Activated CD4-positive, alpha-beta T cell treated with anti-CD3 and anti-CD28 coated beads, Interleukin-2, amount 50 U/mL, for 4 hours (primary cell): ENCODE data around the gene ZNF429.
"Not testable (repeated sequence)": the region's sequence is repeated elsewhere in the genome, so short reads cannot be mapped to it uniquely, and the experiment has no call there.

Experiments used
- DNase-seq, 2 experiments: peaks; one replicate each; pipeline ENCODE4 v3.0.0-alpha.2; 2020

Gene ZNF429

DNA sequence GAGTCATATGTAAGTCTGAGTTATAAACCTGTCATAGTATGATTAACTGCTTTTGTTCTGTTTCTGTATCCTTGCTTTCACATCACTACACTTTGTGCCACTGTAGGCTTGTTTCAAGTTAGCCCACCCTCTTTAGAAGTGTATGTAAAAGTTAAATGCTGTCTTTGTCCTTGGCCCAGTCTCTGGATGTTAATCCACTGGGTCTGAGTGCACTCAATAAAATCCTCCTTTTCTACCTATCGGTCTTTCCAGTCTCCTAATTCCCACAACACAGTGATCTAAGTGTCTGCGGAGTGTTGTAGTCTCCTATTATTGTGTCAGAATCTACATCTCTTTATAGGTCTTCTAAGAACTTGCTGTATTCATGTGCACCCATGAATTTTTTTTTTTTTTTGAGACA, 14.1 kb downstream of the ZNF429 start:
- DNase-seq = no peak

DNA sequence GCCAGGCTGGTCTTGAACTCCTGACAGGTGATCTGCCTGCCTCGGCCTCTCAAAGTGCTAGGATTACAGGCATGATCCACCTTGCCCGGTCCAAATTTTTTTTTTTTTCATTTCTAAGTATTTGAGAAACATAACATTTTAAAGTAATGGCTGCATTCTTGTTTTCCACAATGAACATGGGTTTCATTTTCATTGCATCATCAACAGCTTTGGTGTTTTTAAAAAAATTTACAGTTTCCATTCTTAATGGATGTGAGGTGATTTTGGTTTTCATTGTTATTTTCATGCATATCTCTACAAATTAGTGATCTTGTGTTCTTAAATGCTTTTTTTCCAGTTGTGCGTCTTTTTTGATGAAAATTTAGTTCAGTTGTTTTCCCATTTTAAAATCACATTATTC, 27.5 kb downstream of the ZNF429 start:
- DNase-seq = no peak

DNA sequence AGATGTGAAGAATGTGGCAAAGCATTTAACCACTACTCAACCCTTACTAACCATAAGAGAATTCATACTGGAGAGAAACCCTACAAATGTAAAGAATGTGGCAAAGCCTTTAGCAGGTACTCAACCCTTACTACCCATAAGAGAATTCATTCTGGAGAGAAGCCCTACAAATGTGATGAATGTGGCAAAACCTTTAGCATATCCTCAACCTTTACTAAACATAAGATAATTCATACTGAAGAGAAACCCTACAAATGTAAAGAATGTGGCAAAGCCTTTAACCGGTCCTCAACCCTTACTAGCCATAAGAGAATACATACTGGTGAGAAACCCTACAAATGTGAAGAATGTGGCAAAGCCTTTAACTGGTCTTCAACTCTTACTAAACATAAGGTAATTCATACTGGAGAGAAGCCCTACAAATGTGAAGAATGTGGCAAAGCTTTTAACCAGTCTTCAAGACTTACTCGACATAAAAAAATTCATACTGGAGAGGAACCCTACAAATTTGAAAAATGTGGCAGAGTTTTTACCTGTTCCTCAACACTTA, 31.4 kb downstream of the ZNF429 start:
- not testable (repeated sequence) for DNase-seq

DNA sequence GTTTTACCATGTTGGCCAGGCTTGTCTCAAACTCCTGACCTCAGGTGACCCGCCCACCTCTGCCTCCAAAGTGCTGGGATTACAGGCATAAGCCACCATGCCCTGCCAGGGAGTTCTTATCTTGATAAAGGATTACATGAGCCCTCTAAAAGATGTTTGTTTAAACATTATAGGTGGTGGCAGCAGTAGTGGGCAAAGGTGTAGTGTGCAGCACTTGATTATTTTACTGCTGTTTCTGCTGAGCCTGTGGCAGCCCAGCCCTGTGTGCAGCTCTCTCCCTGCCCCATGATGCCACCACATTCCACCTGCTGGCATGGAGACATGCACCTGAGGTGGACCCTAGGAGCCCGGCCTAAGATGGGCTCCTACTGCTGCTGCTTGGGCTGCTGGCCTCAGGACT, 54.0 kb downstream of the ZNF429 start:
- DNase-seq = no peak

DNA sequence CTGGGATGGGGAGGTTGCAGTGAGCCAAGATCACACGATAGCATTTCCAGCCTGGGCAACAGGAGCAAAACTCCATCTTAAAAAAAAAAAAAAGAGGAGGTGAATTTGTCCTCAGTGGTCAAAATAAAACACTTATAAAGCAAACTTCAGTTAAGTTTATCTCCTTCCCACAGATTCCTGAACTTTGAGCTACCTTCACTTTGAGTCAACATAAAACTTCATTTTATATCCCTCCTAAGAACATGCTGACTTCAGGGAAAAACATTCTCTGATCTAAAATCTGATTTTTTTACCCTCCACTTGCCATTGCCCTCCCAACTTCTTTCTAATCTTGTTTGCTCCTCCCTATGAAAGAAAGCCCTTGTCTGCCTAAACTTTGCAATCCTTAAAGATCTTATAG, 59.0 kb downstream of the ZNF429 start:
- no peak for DNase-seq

DNA sequence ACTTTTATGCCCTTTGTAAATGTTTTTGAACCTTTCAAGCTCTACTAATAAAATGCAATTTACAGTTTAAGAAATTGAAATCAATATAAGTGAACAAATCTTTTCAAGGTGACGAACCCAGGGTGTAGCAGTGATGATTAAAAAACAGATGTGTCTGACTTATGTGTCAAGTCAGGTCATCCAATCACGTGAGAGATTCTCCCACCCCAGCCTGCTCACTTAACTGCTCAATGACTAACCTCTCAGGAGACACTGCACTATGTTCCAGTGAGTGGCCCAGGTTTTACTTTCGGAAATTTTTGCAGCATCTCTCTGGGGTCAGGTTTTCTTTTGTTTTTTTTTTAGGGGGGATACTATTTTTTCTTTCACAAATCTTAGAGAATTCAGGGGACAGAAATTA, 60.7 kb downstream of the ZNF429 start:
- no peak for DNase-seq

DNA sequence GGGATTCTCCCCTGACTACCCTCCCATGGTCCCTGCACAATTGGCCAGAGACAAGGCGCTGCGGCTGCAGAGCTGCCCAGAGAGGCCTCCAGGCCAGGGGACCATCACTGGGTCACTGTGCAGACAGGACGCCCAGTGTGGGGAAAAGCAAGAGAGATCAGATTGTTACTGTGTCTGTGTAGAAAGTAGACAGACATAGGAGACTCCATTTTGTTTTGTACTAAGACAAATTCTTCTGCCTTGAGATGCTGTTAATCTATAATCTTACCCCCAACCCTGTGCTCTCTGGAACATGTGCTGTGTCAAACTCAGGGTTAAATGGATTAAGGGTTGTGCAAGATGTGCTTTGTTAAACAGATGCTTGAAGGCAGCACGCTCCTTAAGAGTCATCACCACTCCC, 62.4 kb downstream of the ZNF429 start:
- DNase-seq = not testable (repeated sequence)

DNA sequence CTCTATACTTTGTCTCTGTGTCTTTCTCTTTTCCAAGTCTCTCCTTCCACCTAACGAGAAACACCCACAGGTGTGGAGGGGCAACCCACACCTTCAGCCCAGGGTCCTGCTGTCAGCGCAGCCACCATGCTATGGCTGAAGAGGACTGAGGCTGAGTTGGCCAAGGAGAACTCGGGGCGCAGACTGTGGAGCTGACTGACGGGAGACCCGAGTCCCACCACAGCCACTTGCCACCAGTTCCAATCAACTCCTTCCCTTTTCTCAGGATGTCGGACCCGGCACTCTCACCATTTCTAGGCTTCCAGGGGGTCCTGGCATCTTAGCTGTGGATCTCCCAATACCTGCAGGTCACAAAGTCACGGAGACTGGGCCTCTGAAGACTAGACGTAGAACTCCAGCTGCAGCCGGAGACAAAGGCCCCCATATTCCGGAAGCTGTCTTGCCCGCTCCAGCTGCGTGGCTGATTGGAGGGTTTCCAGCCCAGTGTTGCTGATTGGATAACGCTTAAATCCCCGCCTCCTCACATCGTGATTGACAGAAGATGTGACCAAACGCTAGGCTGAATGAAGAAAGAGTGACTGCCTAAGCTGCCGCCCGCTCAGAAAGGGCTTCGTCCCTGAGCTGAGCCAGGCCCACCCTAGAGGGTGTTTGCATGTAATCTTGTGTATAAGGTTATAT, 63.6 kb downstream of the ZNF429 start:
- peak; percentile 59 to 63 for DNase-seq

DNA sequence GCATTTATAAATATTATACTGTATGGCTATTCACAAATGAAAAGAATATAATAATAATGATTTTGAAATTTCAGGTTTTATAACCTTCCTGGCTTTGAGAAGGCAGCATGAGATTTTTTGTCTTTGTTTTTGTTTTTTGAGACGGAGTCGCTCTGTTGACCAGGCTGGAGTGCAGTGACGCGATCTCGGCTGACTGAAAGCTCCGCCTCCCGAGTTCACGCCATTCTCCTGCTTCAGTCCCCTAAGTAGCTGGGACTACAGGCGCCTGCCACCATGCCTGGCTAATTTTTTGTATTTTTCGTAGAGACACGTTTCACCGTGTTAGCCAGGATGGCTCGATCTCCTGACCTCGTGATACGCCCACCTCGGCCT, 64.1 kb downstream of the ZNF429 start:
- peak; percentile 12 to 18 for DNase-seq

DNA sequence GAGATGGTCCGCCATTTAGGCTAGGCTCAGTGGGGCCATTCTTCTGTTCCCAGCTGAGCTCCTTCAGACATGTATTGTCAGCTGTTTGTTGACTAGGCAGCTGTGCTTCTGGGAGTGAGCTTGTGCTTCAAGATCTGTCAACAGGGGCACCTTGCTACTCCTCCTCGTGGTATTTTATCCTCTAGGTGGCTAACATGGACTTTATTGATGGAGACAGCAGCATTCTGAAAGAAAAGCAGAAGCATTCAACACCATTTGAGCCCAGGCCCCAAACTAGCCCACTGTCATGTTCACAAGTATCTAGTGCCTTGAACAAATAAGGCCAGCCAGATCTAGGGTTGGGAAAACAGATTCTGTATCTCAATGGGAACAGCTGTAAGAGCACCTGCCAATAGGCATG, 65.9 kb downstream of the ZNF429 start:
- DNase-seq = no peak

DNA sequence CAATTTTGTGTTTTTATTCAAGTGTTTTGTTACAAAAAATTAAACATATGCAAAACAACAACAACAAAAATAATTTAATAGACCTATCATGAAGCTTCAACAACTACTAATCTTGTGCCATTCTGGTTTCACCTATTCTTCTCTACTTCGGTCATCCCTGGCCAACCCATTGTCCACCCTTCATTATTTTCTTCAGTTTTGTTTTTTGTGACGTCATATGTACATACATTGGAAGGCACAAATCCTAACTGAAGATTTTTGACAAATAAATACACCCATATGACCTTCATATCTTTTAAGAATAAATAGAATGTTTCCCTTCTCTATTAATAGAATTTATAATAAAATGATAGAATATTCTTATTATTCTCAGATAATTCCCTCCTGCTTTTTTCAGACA, 69.2 kb downstream of the ZNF429 start:
- no peak for DNase-seq

DNA sequence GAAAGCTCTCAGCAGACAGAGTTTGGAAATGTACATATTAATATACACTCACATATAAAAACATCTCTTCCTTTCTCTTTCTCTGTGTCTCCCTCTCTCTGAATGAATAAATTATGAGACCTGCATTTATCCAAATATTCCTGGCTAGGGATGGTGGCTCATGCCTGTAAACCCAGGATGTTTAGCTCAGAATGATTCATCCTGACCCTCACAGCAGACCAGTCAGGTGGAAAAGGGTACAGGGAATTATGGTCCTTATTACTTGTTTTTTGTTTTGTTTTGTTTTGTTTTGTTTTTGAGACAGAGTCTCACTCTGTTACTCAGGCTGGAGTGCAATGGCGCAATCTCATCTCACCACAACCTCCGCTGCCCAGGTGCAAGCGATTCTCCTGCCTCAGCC, 71.1 kb downstream of the ZNF429 start:
- DNase-seq = no peak

DNA sequence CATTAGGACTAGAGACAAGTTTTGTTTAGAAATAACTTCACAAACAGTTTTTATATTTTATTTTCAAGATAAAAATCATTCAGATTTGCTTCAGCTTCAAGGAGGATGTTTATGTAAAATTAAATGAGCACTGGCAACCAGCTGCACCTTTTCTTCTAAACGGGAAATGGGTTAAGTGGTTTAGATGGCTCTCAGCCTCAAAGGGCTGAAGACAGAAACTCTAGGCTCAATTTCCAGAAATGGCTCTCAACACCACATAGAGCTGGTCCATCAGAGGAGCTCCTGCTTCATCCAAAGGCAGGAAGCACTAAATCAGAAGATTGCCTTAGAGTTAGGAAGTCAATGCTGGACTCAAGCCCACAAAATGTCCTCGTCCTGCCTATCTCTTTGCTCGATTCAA, 74.7 kb downstream of the ZNF429 start:
- no peak for DNase-seq

DNA sequence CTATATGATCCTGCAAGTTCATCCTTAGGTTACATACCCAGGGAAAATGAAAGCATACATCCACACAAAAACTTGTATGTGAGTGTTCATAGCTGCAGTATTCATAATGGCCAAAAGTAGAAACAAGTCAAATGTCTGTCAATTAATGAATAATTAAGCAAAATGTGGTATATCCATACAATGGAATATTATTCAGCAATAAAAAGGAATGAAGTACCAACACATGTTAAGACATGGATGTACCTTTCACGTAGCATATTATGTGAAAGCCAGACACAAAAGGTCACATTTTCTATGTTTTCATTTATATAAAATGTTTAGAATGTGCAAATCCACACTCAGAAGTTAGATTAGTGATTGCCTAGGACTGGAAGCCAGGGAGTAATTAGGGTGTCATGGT, 75.4 kb downstream of the ZNF429 start:
- no peak for DNase-seq

DNA sequence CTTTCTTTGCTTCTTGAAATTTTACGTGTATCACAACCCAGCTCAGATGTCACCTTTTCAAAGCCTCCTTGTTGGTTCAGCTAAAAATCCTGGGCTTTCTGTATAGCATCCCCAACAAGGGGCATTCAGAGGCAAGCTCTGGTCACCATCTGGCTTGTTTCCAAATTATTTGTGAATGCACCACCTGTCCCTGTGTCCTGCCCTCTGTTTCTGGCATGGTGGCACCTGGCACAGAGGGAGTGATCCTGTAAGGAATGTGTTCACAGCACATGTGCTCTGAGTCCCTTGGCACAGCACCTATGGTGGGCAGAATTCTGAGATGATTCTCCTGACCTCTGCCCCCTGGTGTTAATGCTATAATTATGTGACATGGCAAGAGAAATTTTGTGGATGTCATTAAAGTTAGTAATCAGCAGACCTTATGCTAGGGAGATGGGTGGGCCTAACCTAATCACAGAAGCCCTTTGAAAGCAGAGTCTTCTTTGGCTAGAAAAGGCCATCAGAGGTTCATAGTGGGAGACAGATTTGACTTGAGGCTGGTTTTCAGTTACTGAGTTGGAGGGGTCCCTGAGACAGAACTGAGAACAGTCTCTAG, 76.3 kb downstream of the ZNF429 start:
- DNase-seq = no peak

DNA sequence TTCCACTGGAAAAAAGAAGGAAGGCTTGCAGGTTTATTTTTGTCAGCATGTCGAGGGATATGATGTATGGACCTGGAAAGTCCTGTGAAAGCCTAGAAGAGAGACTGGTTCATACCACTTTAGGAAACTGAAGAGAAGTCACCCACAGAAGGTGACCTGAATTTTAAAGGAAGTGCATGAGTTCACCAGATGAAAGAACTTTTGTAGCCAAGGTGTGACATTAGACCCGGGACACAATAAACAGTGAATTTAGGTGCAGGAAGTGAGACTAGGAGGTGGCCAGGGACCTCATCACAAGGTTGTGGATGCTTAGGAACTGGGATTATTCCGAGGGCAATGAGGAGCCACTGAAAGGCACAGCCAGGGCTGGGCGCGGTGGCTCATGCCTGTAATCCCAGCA, 79.1 kb downstream of the ZNF429 start:
- no peak for DNase-seq

DNA sequence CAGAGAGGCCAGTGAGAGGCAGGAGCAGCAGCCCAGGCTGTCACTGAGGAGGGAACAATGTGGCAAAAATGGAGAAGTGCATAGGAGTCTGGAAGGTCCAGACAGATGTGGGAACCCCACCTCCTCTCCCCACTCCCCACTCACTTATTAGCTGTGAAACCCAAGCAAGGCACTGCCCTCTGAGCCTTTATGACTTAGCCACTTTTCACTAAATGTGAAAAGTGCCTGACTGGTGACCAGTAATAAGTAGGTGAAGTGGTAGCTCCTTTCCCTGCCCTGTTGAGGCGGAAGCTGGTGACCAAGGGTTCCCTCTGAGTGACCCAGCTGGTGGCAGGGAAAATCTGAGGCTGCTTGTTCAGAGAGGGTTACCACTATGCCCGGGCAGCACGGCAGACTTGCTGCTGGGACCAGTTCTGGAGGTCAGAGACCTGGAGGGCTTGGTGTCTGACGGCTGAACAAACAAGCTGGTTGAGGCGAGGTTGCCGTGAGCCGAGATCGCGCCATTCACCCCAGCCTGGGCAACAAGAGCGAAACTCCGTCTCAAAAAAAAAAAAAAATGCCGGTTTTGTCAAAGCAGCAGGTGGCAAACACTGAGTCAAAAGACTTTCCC, 80.0 kb downstream of the ZNF429 start:
- DNase-seq = no peak

DNA sequence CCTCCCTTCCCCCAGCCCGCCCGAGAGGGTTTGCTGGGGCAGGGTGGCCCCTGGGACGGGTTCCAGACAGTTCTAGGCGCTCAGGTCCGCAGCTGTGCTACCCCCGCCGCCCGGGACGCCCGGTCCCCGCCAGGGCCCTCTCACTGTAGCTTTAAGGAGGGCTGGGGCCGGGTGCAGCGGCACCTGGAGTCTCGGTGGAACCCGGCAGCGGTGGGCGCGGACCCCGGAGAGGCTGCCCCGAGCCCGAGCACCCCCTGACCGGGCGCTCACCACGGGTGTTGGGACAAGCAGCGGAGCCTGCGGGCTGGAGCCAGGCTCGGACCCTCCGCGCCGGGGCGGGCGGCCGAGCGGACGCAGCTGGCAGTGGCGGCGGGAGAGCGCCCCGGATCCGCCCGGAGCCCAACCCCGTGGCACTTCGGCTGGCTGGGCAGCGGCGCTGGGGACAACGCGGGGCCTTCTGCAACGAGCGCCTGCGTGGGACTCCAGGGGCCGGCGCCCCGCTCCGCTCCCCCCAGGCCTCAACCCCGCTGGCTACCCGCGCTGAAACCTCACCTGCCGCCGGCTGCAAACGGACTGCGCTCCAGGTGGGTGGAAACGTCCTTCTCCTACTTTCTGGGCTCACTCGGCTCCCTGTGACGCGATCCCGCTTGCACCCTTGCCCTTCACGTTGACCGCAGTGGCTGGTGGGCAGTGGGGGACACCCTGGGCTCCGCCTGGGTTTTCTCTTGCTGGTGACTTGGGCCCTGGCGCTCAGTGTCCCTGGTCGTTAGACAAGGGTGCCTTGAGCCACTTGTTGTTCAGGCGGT, 81.1 kb downstream of the ZNF429 start:
- DNase-seq = no peak

DNA sequence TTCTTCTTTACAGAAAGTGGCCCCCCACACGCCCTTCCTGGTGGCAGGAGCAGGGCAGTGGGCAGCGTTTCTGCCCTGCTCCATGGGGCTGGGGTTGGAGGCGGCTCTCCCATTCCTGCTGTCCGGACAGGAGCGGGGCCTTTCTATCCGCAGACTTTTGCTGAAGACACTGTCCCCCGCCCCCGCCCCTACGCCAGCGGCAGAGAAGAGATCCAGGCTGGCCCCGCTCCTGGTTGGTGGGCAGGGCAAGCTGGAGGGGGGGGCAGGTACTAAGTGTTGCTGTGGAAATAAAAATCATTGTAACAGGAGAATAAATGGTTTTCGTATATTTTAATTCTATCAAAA, 81.7 kb downstream of the ZNF429 start:
- no peak for DNase-seq

DNA sequence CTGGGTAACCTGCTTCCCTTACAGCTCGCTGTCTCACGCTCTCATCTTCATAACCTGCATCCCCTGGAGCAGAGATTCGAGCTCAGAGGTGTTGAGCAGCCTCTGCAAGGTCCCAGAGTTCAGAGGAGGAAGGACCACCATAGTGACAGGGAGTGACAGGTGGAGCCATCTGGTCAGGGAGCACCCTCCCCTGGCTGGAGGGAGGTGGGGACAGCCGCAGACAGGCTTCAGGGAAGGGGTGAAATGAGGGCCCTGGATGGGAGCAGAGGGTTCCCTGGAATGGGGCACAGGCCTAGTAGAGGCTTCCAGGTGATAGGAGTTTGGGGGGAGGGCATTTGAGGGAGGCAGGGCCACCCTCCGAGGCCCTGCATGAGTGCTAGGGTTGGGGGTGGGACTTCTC, 82.1 kb downstream of the ZNF429 start:
- DNase-seq = no peak

DNA sequence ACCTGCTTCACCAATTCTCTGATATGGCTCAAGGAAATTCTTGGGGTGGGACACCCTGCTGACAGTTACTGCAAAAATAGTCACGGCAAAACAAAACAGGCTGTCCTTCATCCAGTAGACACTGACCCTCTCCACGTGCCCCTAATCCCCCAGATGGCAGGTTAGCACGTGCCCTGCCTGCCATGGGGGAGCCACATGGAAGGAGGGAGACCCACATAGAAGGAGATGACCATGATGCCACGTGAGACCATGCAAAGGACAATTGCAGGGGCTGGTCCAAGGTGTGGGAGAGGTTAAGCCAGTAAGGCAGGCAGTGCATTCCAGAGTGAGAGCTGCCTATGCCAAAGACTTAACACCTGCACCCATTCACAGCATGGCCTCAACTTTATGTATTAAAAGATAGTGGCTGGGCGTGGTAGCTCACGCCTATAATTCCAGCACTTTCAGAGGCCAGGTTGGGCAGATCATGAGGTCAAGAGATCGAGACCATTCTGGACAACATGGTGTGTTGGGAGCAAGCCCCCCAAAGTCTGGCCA, 82.7 kb downstream of the ZNF429 start:
- no peak for DNase-seq

DNA sequence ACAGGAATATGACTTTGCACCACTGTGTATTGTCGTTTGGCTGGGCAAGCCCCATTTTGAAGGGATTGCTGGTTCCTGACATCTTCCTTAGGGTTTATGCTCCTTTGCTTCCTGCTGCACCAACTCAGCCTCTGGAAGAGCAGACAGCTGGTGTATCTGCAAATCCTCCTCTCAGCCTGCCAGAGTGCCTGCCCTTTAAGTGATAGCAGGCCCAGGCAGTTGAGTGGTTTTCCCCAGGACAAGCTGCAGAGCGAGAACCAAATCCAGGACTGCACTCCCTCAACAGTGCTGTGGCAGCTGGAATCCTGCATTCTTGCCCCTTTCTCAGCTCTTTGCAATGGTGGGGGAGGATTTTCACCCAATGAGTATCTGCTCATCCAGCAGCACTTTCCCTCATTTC, 85.5 kb downstream of the ZNF429 start:
- DNase-seq = no peak

DNA sequence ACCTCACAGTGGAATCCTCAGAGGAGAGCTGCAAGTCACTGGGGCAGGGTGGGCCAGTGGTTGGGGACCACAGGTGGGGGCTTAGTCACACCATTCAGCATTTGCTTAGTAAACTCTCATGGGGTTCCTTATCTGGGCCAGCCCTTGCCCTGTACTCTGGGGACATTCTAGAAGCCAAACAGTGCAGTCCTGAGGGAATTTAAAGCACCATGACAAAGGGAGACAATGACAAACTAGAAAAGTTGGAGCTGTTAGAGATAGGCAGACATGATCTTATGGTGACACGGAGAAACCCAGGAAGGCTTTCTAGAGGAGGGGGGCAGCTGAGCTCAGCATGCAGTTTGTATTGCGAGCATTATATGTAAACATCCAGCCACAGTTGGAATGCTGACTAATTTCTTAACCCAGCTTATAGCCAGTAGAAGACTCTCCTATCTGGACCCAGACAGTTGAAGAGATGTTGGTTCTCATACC, 87.6 kb downstream of the ZNF429 start:
- DNase-seq = no peak
